GM23248 (cell line): ENCODE data around the gene RBSN. TPM values are rescaled to one million over a fixed set of nuclear protein-coding genes. Genes with fewer than 3 reads are reported as not detected.

Source experiments
- DNase-seq: peaks from one replicate; pipeline ENCODE4 v3.0.0-alpha.2; 2015
- H2AFZ ChIP-seq: fragments of 200-600 bp; sonication (generic); 2 replicates; pipeline ENCODE4 v1.6.1; 2016; ENCODE audit warnings: antibody characterized with exemption
- H3F3A ChIP-seq: fragments of 200-600 bp; sonication (generic); 2 replicates; pipeline ENCODE4 v1.6.1; 2016; ENCODE audit warnings: mild to moderate bottlenecking, antibody characterized with exemption, mixed run types; ENCODE audit not compliant: insufficient read depth
- H3K27ac ChIP-seq: fragments of 200-600 bp; sonication (generic); 2 replicates; pipeline ENCODE4 v1.5.1; 2016; ENCODE audit warnings: mild to moderate bottlenecking
- H3K27me3 ChIP-seq: fragments of 200-600 bp; sonication (generic); replicated peaks from 2 replicates; pipeline ENCODE4 v1.6.1; 2016; ENCODE audit warnings: mild to moderate bottlenecking; ENCODE audit not compliant: insufficient read depth
- H3K36me3 ChIP-seq: fragments of 200-600 bp; sonication (generic); 2 replicates; pipeline ENCODE4 v1.6.1; 2016; ENCODE audit warnings: low read depth, mild to moderate bottlenecking
- H3K4me1 ChIP-seq: fragments of 200-600 bp; sonication (generic); 2 replicates; pipeline ENCODE4 v1.6.1; 2016; ENCODE audit warnings: mild to moderate bottlenecking; ENCODE audit not compliant: insufficient read depth
- H3K4me2 ChIP-seq: fragments of 200-600 bp; sonication (generic); one replicate; pipeline ENCODE4 v1.6.1; 2016; ENCODE audit warnings: mild to moderate bottlenecking; ENCODE audit not compliant: unreplicated experiment
- H3K4me3 ChIP-seq: fragments of 200-600 bp; sonication (generic); 2 replicates; pipeline ENCODE4 v1.5.1; 2016; ENCODE audit warnings: mild to moderate bottlenecking
- H3K79me2 ChIP-seq: fragments of 200-600 bp; sonication (generic); 2 replicates; pipeline ENCODE4 v1.6.1; 2016; ENCODE audit warnings: mild to moderate bottlenecking; ENCODE audit not compliant: insufficient read depth
- H3K9ac ChIP-seq: fragments of 200-600 bp; sonication (generic); 2 replicates; pipeline ENCODE4 v1.6.1; 2016; ENCODE audit warnings: mild to moderate bottlenecking
- H3K9me2 ChIP-seq: fragments of 200-600 bp; sonication (generic); 2 replicates; pipeline ENCODE4 v1.6.1; 2016; ENCODE audit warnings: mixed run types, mild to moderate bottlenecking, moderate library complexity; ENCODE audit not compliant: insufficient read depth
- H3K9me3 ChIP-seq: fragments of 200-600 bp; sonication (generic); one replicate; pipeline ENCODE4 v1.6.1; 2017; ENCODE audit warnings: low read depth
- H4K20me1 ChIP-seq: fragments of 200-600 bp; sonication (generic); 2 replicates; pipeline ENCODE4 v1.6.0; 2016; ENCODE audit not compliant: insufficient read depth
- EZH2 ChIP-seq: fragments of 200-600 bp; sonication (generic); IDR thresholded peaks from 2 replicates; pipeline ENCODE4 v1.6.1; 2018; ENCODE audit warnings: antibody characterized with exemption, mild to moderate bottlenecking; ENCODE audit not compliant: insufficient read depth, poor library complexity, severe bottlenecking
- EZH2phosphoT487 ChIP-seq: fragments of 200-600 bp; sonication (generic); IDR thresholded peaks from 2 replicates; pipeline ENCODE4 v1.6.1; 2018; ENCODE audit warnings: antibody characterized with exemption, moderate library complexity, mild to moderate bottlenecking, low read depth; ENCODE audit not compliant: insufficient read depth
- WGBS, 2 experiments: methylation state at CpG; one replicate each; pipeline ENCODE4 v1.1.6; 2015 to 2017; ENCODE audit warnings: low lambda C conversion rate in 2 of 2, low coverage in 1 of 2; ENCODE audit errors: missing lambda C conversion rate in 2 of 2; 5-methylcytosine and 5-hydroxymethylcytosine counted together
- in situ Hi-C: fragments of 300-500 bp; cut with MboI; formaldehyde crosslinking; loops from 2 replicates; pipeline ENCODE4 v1.15.0; 2020
- polyA plus RNA-seq: library from polyadenylated mRNA; unstranded; fragments of >200 nt; fragmentation: Nextera tagmentation; extraction: Ambion mirVana; gene quantifications from 2 replicates; pipeline ENCODE4 v1.2.1, GENCODE V29; 2016
- total RNA-seq: library from RNA; depleted of rRNA; stranded (reverse); fragments of >200 nt; shearing (Covaris generic); gene quantifications from 2 replicates; pipeline ENCODE4 v1.2.3, GENCODE V29; 2014

The RBSN gene
- total and polyA plus RNA-seq, 2 experiments from 2014 or later = 21.0 to 23.9 TPM

DNA sequence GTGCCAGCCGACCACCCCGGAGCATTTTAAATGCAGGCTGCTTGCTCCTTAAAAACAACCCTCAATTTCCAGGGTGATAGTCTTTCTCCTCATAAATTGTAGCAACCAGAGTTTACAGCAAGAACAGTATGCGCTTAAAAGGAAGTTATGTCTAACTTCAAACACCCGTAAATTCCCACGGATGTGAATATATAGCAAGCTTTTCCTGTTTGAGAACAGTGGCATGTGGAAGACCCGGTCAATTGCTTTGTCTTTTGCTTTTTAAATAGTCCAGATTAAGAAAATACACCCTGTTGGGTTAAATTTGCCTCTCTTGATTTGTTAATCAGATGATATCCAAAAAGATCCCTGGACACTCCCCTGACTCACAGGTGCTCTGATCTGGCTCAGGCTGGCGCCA is 54.6 kb downstream of the RBSN start:
- no peaks in the 10 kb centered on the region for H3K9me3 ChIP-seq
- no peaks in the 10 kb centered on the region for H3K79me2 ChIP-seq
- H3K4me1 ChIP-seq = peaks cover 14% of the 10 kb centered on the region
- TF ChIP-seq EZH2phosphoT487 (no peak), EZH2 (no peak)
- in situ Hi-C loops = no loop called here
- H3K4me2 ChIP-seq = no peak overlapping the region
- no peaks in the 10 kb centered on the region for H3K27me3 ChIP-seq
- no peak overlapping the region for H3K27ac ChIP-seq
- no peaks in the 10 kb centered on the region for H3K9me2 ChIP-seq
- no peak overlapping the region for H3K4me3 ChIP-seq
- peaks cover 71% of the 10 kb centered on the region for H3K36me3 ChIP-seq
- no peaks in the 10 kb centered on the region for H4K20me1 ChIP-seq
- H3F3A ChIP-seq = peaks cover 35% of the 10 kb centered on the region; the same call in 1 of the 2 replicates
- WGBS, 2 experiments = 70 to 76% methylated on average over 7 of the region's 7 CpGs
- no peak overlapping the region for H2AFZ ChIP-seq
- H3K9ac ChIP-seq = no peak overlapping the region
- DNase-seq = no peak

DNA sequence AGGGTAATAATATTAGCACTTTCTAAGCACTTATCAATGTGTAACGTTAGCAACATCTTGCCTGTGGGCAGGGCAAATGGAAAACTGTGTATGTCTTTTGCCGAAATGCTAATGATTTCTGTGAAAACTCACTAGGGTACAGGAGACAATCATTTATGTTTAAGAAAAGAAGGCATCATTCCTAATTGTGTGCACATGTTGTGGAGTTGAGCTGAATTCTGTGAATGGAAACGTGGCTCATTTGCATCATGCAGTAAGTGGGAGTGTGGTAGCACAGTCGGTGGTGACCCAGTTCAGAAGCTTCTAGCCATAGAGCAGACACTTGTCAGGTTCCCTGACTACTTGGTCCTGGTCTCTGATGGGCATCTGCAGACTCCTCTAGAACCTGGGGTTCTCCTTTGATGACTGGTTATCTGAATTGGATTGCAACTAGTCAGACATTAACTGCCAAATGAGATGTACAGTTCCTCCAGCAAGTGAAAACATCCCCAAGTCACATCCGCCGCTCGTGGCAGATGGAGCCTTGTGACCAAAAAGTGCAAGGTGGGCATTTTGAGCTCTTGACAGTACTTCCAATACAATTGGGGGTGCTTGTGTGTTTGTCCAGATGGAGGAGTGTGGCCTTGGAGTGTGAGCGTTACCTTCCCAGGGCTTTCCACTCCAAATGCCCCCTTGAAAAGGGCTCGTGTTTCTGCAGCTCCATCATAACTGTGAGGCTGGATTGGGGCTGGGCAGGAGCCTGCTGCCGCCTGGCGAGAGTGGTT is 55.4 kb downstream of the RBSN start:
- H3K36me3 ChIP-seq = peaks cover 70% of the 10 kb centered on the region
- no peak for TF ChIP-seq EZH2
- TF ChIP-seq EZH2phosphoT487 = no peak
- in situ Hi-C loops = no loop called here

DNA sequence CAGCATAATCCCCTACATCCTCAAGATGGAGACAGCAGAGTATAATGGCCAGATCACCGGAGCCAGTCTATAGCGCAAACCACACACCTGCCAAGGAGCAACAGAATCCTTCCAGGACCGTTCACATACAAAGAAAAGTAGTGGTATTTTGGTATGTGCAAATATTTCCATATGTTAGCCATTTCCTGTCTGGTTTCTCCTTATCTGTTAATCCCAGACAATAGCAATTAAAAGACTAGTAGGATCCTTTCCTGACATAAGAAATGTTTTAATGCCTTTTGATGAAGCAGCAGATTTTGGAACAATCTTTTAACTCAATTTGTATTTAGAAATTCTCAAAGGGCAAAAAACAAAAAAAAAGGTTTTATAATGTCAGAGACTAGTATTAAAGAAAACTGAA is 56.0 kb downstream of the RBSN start:
- Histone ChIP-seq H3K4me3 (no peak overlapping the region), H3K9me2 (no peaks in the 10 kb centered on the region), H3F3A (peaks cover 35% of the 10 kb centered on the region; the same call in 1 of the 2 replicates), H2AFZ (no peak overlapping the region), H3K9ac (no peak overlapping the region), H4K20me1 (no peaks in the 10 kb centered on the region), H3K27ac (0 out of 2 replicates have a peak overlapping the region, but pooled peaks have one; percentile 18), H3K9me3 (no peaks in the 10 kb centered on the region), H3K36me3 (peaks cover 70% of the 10 kb centered on the region), H3K79me2 (no peaks in the 10 kb centered on the region), H3K4me2 (peak overlapping the region; percentile 2), H3K4me1 (peaks cover 14% of the 10 kb centered on the region), H3K27me3 (no peaks in the 10 kb centered on the region)
- peak; percentile 43 for DNase-seq
- WGBS, 2 experiments = 66 to 67% methylated on average over 3 of the region's 3 CpGs
- in situ Hi-C loops = no loop called here
- TF ChIP-seq EZH2 (no peak), EZH2phosphoT487 (no peak)

More for the DNA sequence above, 55.4 kb downstream of the RBSN start:
- DNase-seq = peak; percentile 17
- H3K9me2 ChIP-seq = no peaks in the 10 kb centered on the region
- H3K9me3 ChIP-seq = no peaks in the 10 kb centered on the region
- H3K4me3 ChIP-seq = no peak overlapping the region
- 0 out of 2 replicates have a peak overlapping the region, but pooled peaks have one; percentile 18 for H3K27ac ChIP-seq
- H3K4me2 ChIP-seq = peak overlapping the region; percentile 2
- H3K4me1 ChIP-seq = peaks cover 14% of the 10 kb centered on the region
- H3F3A ChIP-seq = peaks cover 35% of the 10 kb centered on the region; the same call in 1 of the 2 replicates
- H3K9ac ChIP-seq = no peak overlapping the region
- 80 to 81% methylated on average over 11 of the region's 11 CpGs for WGBS, 2 experiments
- no peaks in the 10 kb centered on the region for H3K27me3 ChIP-seq
- no peaks in the 10 kb centered on the region for H3K79me2 ChIP-seq
- no peaks in the 10 kb centered on the region for H4K20me1 ChIP-seq
- no peak overlapping the region for H2AFZ ChIP-seq

DNA sequence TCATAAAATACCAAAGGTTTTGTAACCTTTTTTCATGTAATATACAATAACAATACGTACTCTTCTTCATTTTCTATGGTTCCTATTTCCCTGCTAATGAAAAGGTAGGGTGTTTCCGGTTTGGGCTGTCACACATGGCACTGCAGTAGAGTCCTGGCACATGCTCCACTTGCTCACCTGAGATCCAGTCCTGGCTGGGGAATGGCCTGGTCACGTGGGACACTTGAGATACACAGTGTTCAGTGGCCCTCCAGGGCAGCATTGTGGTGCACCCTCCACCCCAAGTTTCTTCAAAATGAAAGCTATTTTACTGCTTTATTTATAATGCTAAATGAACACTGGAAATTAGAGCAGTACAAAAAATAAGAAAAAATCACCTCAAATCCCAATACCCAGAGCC is 57.0 kb downstream of the RBSN start:
- Histone ChIP-seq H3K27me3 (no peaks in the 10 kb centered on the region), H3K4me1 (peaks cover 14% of the 10 kb centered on the region), H4K20me1 (no peaks in the 10 kb centered on the region), H3K27ac (no peak overlapping the region), H3K79me2 (no peaks in the 10 kb centered on the region), H3K36me3 (peaks cover 62% of the 10 kb centered on the region), H3K4me3 (no peak overlapping the region), H3K4me2 (no peak overlapping the region), H2AFZ (no peak overlapping the region), H3K9me2 (no peaks in the 10 kb centered on the region), H3K9me3 (no peaks in the 10 kb centered on the region), H3K9ac (no peak overlapping the region), H3F3A (peaks cover 35% of the 10 kb centered on the region; the same call in 1 of the 2 replicates)
- no peak for TF ChIP-seq EZH2
- no peak for TF ChIP-seq EZH2phosphoT487
- DNase-seq = no peak
- 77 to 87% methylated on average over 3 of the region's 3 CpGs for WGBS, 2 experiments
- in situ Hi-C loops = no loop called here
